GM19463 (cell line): Measurements from ENCODE around the gene S100A12.

Experiments used
- ATAC-seq: cut with Tn5 transposase; IDR thresholded peaks from one replicate; pipeline ENCODE4 v1.9.1; 2021; ENCODE audit warnings: mild to moderate bottlenecking, moderate library complexity; ENCODE audit not compliant: unreplicated experiment

S100A12 gene

GRCh38 chr1:153397051-153397923, 21.9 kb upstream of the S100A12 start:
- no peak for ATAC-seq

GRCh38 chr1:153396461-153396860, 21.0 kb upstream of the S100A12 start:
- ATAC-seq, result no peak

- ATAC-seq, result no peak
Measured at GRCh38 chr1:153395776-153396175, 20.4 kb upstream of the S100A12 start.

GRCh38 chr1:153395136-153395685, 19.8 kb upstream of the S100A12 start:
- no peak for ATAC-seq

GRCh38 chr1:153394391-153394790, 19.0 kb upstream of the S100A12 start:
- no peak for ATAC-seq

- no peak for ATAC-seq
Measured at GRCh38 chr1:153393926-153394325, 18.5 kb upstream of the S100A12 start.

GRCh38 chr1:153392822-153393221, 17.4 kb upstream of the S100A12 start:
- ATAC-seq, result no peak

GRCh38 chr1:153392258-153392657, 16.8 kb upstream of the S100A12 start:
- no peak for ATAC-seq

GRCh38 chr1:153390938-153391710, 15.7 kb upstream of the S100A12 start, which contains the start of gene S100A8:
TSS of gene S100A8 (minus strand) at chr1:153391073. CDS start at chr1:153390535, 538 bp downstream.
- no peak for ATAC-seq

GRCh38 chr1:153389973-153390879, 14.8 kb upstream of the S100A12 start:
- no peak for ATAC-seq

- ATAC-seq, result no peak
Measured at GRCh38 chr1:153389401-153389800, 14.0 kb upstream of the S100A12 start.

- no peak for ATAC-seq
Measured at GRCh38 chr1:153387785-153388184, 12.4 kb upstream of the S100A12 start.

- no peak for ATAC-seq
Measured at GRCh38 chr1:153387001-153387400, 11.6 kb upstream of the S100A12 start.

- no peak for ATAC-seq
Measured at GRCh38 chr1:153386500-153386901, 11.1 kb upstream of the S100A12 start.

- no peak for ATAC-seq
Measured at GRCh38 chr1:153384958-153385580, 9.6 kb upstream of the S100A12 start.

GRCh38 chr1:153380711-153381110, 5.3 kb upstream of the S100A12 start:
- ATAC-seq, result no peak

- no peak for ATAC-seq
Measured at GRCh38 chr1:153379591-153379990, 4.2 kb upstream of the S100A12 start.

- no peak for ATAC-seq
Measured at GRCh38 chr1:153374071-153374470, 1.4 kb downstream of the S100A12 start.

GRCh38 chr1:153372571-153372970, 2.9 kb downstream of the S100A12 start:
- ATAC-seq, result no peak

GRCh38 chr1:153371231-153371630, 4.2 kb downstream of the S100A12 start:
- no peak for ATAC-seq
